SK-N-SH (cell line): ENCODE results near the gene GLRB. TPM values are rescaled to one million over a fixed set of nuclear protein-coding genes. Genes with fewer than 3 reads are reported as not detected.

ENCODE experiments used
- CTCF ChIA-PET: fragments of 300-600, 350-600 bp; formaldehyde crosslinking; extraction: SDS; loops from one replicate; lab custom pipeline; 2021; lab: Yijun Ruan, JAX
- POLR2A ChIA-PET: fragments of 350-600 bp; sonication (Branson Sonifier 250); formaldehyde crosslinking; extraction: SDS; loops from one replicate; lab custom pipeline; 2020; ENCODE audit warnings: antibody characterized with exemption, inconsistent platforms; lab: Yijun Ruan, JAX
- DNase-seq: peaks from one replicate; pipeline ENCODE4 v3.0.0; 2012
- H2AFZ ChIP-seq: fragments of 200-600 bp; sonication (generic); 2 replicates; pipeline ENCODE4 v1.8.1; 2016; ENCODE audit warnings: antibody characterized with exemption, mild to moderate bottlenecking, low read depth
- H3F3A ChIP-seq: fragments of 200-600 bp; sonication (generic); replicated peaks from 2 replicates; pipeline ENCODE3; 2016; ENCODE audit warnings: antibody characterized with exemption, mild to moderate bottlenecking; ENCODE audit not compliant: insufficient read depth
- H3K27ac ChIP-seq, 2 experiments: fragments of 200-500 bp in 1 of 2; fragments of 200-600 bp in 1 of 2; sonication (Bioruptor generic) in 1 of 2; sonication (generic), shearing (Covaris generic) in 1 of 2; 2 replicates each; pipeline versions ENCODE4 v1.5.1 to v1.6.1; 2014 to 2016; ENCODE audit warnings: low read depth in 2 of 2, inconsistent platforms in 1 of 2, low read length in 1 of 2, mild to moderate bottlenecking in 1 of 2, mixed read lengths in 1 of 2
- H3K27me3 ChIP-seq: fragments of 200-600 bp; sonication (generic), shearing (Covaris generic); 2 replicates; pipeline ENCODE4 v1.6.1; 2016; ENCODE audit warnings: mixed run types; ENCODE audit not compliant: insufficient read depth
- H3K36me3 ChIP-seq, 2 experiments: fragments of 200-500 bp in 1 of 2; fragments of 200-600 bp in 1 of 2; sonication (Bioruptor generic) in 1 of 2; sonication (generic) in 1 of 2; replicated peaks in 1 of 2; 2 replicates each; pipeline versions ENCODE3 to v1.5.1; 2014 to 2016; ENCODE audit warnings: low read length in 1 of 2, mild to moderate bottlenecking in 1 of 2; ENCODE audit not compliant: insufficient read depth in 2 of 2, control insufficient read depth in 1 of 2
- H3K4me1 ChIP-seq, 2 experiments: fragments of 200-500 bp in 1 of 2; fragments of 200-600 bp in 1 of 2; sonication (Bioruptor generic) in 1 of 2; sonication (generic), shearing (Covaris generic) in 1 of 2; 2 replicates each; pipeline versions ENCODE4 v1.5.1 to v1.6.1; 2014 to 2016; ENCODE audit warnings: low read depth in 1 of 2, low read length in 1 of 2, mixed run types in 1 of 2; ENCODE audit not compliant: insufficient read depth in 2 of 2, control insufficient read depth in 1 of 2
- H3K4me2 ChIP-seq: fragments of 200-600 bp; sonication (generic), shearing (Covaris generic); 2 replicates; pipeline ENCODE4 v1.6.1; 2017; ENCODE audit warnings: mixed run types
- H3K4me3 ChIP-seq, 2 experiments: fragments of 200-500 bp in 1 of 2; fragments of 200-600 bp in 1 of 2; sonication (Bioruptor generic) in 1 of 2; sonication (generic), shearing (Covaris generic) in 1 of 2; 2 replicates each; pipeline versions ENCODE4 v1.5.1 to v1.8.1; 2014 to 2016; ENCODE audit warnings: low read depth in 2 of 2, inconsistent platforms in 1 of 2, low read length in 1 of 2, mild to moderate bottlenecking in 1 of 2, mixed read lengths in 1 of 2, moderate library complexity in 1 of 2
- H3K79me2 ChIP-seq: fragments of 200-600 bp; sonication (generic); 2 replicates; pipeline ENCODE4 v1.8.1; 2017; ENCODE audit warnings: mild to moderate bottlenecking; ENCODE audit not compliant: insufficient read depth
- H3K9ac ChIP-seq: fragments of 200-600 bp; sonication (generic); 2 replicates; pipeline ENCODE4 v1.6.1; 2017; ENCODE audit warnings: mixed run types
- H3K9me2 ChIP-seq: fragments of 200-600 bp; sonication (generic); 2 replicates; pipeline ENCODE4 v1.6.1; 2017; ENCODE audit warnings: mixed run types
- H3K9me3 ChIP-seq: fragments of 200-600 bp; sonication (generic); 2 replicates; pipeline ENCODE4 v1.6.1; 2017; ENCODE audit warnings: mixed run types, mild to moderate bottlenecking, moderate library complexity
- H4K20me1 ChIP-seq: fragments of 200-600 bp; sonication (generic); 2 replicates; pipeline ENCODE4 v1.6.1; 2017; ENCODE audit warnings: mild to moderate bottlenecking, mixed run types; ENCODE audit not compliant: insufficient read depth
- CHD2 ChIP-seq: fragments of 150-350 bp; IDR thresholded peaks from 2 replicates; pipeline ENCODE4 v1.6.1; 2018; ENCODE audit warnings: low read length; ENCODE audit not compliant: partially characterized antibody
- CTCF ChIP-seq: fragments of 200-600 bp; sonication (generic); IDR thresholded peaks from 2 replicates; pipeline ENCODE4 v1.6.1; 2017; ENCODE audit warnings: antibody characterized with exemption, mild to moderate bottlenecking, moderate library complexity
- ELF1 ChIP-seq: IDR thresholded peaks from 2 replicates; pipeline ENCODE4 v1.4.0; 2012
- EZH2phosphoT487 ChIP-seq: fragments of 200-600 bp; sonication (generic); IDR thresholded peaks from 2 replicates; pipeline ENCODE4 v1.6.1; 2017; ENCODE audit warnings: low read depth, mixed run types, mild to moderate bottlenecking, antibody characterized with exemption, moderate library complexity, borderline replicate concordance
- FOSL2 ChIP-seq: IDR thresholded peaks from 2 replicates; pipeline ENCODE4 v1.4.0; 2012; ENCODE audit warnings: low read depth, mild to moderate bottlenecking, moderate library complexity, borderline replicate concordance
- FOXJ3 ChIP-seq: sonication (generic); formaldehyde crosslinking; IDR thresholded peaks from 2 replicates; pipeline ENCODE4 v1.5.1; 2020; ENCODE audit warnings: mild to moderate bottlenecking, missing genetic modification reagents
- FOXM1 ChIP-seq: IDR thresholded peaks from 2 replicates; pipeline ENCODE4 v1.4.0; 2012; ENCODE audit warnings: low read depth, mild to moderate bottlenecking
- GATA2 ChIP-seq: sonication (generic); formaldehyde crosslinking; IDR thresholded peaks from 2 replicates; pipeline ENCODE4 v1.5.0; 2020; ENCODE audit warnings: mild to moderate bottlenecking, missing genetic modification reagents
- JUND ChIP-seq: IDR thresholded peaks from 2 replicates; pipeline ENCODE4 v1.4.0; 2012
- MAX ChIP-seq: IDR thresholded peaks from 2 replicates; pipeline ENCODE4 v1.4.0; 2012; ENCODE audit warnings: low read depth
- NFIC ChIP-seq: IDR thresholded peaks from 2 replicates; pipeline ENCODE4 v1.4.0; 2012; ENCODE audit warnings: borderline replicate concordance
- PBX3 ChIP-seq: IDR thresholded peaks from 2 replicates; pipeline ENCODE4; 2012
- POLR2AphosphoS5 ChIP-seq: IDR thresholded peaks from 2 replicates; pipeline ENCODE4 v1.6.1; 2012; ENCODE audit warnings: low read depth, low read length
- RCOR1 ChIP-seq: fragments of 150-350 bp; IDR thresholded peaks from 2 replicates; pipeline ENCODE4 v1.6.1; 2017; ENCODE audit warnings: antibody characterized with exemption, low read length
- RFX5 ChIP-seq: IDR thresholded peaks from 2 replicates; pipeline ENCODE4 v1.6.1; 2012; ENCODE audit warnings: mild to moderate bottlenecking, improper control_type of control experiment, low read length
- RXRA ChIP-seq: IDR thresholded peaks from 2 replicates; pipeline ENCODE4 v1.4.0; 2012; ENCODE audit warnings: low read depth, mild to moderate bottlenecking, borderline replicate concordance
- SIN3A ChIP-seq: IDR thresholded peaks from 2 replicates; pipeline ENCODE4 v1.6.1; 2012; ENCODE audit warnings: low read depth, mild to moderate bottlenecking, low read length, moderate library complexity, borderline replicate concordance
- SMC3 ChIP-seq: IDR thresholded peaks from 2 replicates; pipeline ENCODE4 v1.6.1; 2012; ENCODE audit warnings: low read depth, low read length, improper control_type of control experiment
- TAF1 ChIP-seq: IDR thresholded peaks from 2 replicates; pipeline ENCODE4 v1.6.1; 2012; ENCODE audit warnings: low read depth, mild to moderate bottlenecking, low read length, moderate library complexity, borderline replicate concordance
- TEAD4 ChIP-seq: IDR thresholded peaks from 2 replicates; pipeline ENCODE4 v1.4.0; 2012; ENCODE audit warnings: mild to moderate bottlenecking, borderline replicate concordance; ENCODE audit not compliant: insufficient read depth
- USF1 ChIP-seq: IDR thresholded peaks from 2 replicates; pipeline ENCODE4 v1.4.0; 2012; ENCODE audit warnings: low read depth, borderline replicate concordance
- USF2 ChIP-seq: fragments of 150-350 bp; IDR thresholded peaks from 2 replicates; pipeline ENCODE4 v1.6.1; 2017; ENCODE audit warnings: antibody characterized with exemption, low read length, low read depth, borderline replicate concordance
- YY1 ChIP-seq: IDR thresholded peaks from 2 replicates; pipeline ENCODE4 v1.4.0; 2012; ENCODE audit warnings: low read depth, mild to moderate bottlenecking
- ZBTB33 ChIP-seq: IDR thresholded peaks from 2 replicates; pipeline ENCODE4 v1.4.0; 2012; ENCODE audit warnings: low read depth, borderline replicate concordance
- WGBS: methylation state at CpG from one replicate; pipeline ENCODE4 v1.1.6; 2017; ENCODE audit warnings: low lambda C conversion rate; 5-methylcytosine and 5-hydroxymethylcytosine counted together
- polyA plus RNA-seq, 3 experiments: library from polyadenylated mRNA; depleted of rRNA; stranded (reverse); fragments of >200 nt; gene quantifications; 2 replicates each; pipeline ENCODE4 v1.2.3, GENCODE V29; 2012

GLRB gene
- polyA plus RNA-seq, 1 of the 3 experiments (the other 2 are of a cell fraction): 7.6 TPM

- POLR2A ChIA-PET: no interaction called here
- H3K9ac ChIP-seq: peak overlapping the region; percentile 45
- TF ChIP-seq SMC3 (no peak), TEAD4 (peak; percentile 91), USF2 (no peak), JUND (peak; percentile 81), RCOR1 (no peak), MAX (0 out of 2 replicates have a peak, but pooled peaks have one; percentile 44), CTCF (no peak), YY1 (no peak), FOXM1 (no peak; the same call in 1 of the 2 replicates), RFX5 (no peak), RXRA (peak; percentile 69), NFIC (peak; percentile 47; the same call in 1 of the 2 replicates), TAF1 (no peak), ZBTB33 (no peak), SIN3A (no peak), CHD2 (no peak), POLR2AphosphoS5 (no peak), GATA2 (no peak), FOSL2 (peak; percentile 78; the same call in 1 of the 2 replicates), FOXJ3 (CRISPR knock-in tag) (no peak), EZH2phosphoT487 (no peak), ELF1 (no peak; the same call in 1 of the 2 replicates), USF1 (no peak), PBX3 (peak; percentile 74)
These were observed 39.8 kb downstream of the GLRB start for GRCh38 chr4:157115613-157116335.

More at GRCh38 chr4:157115613-157116335, 39.8 kb downstream of the GLRB start:
- H3K79me2 ChIP-seq: no peaks in the 10 kb centered on the region
- H3K9me3 ChIP-seq: no peaks in the 10 kb centered on the region
- H3K36me3 ChIP-seq: no peaks in the 10 kb centered on the region
- H3K27ac ChIP-seq: peak overlapping the region; percentile 58 to 71; a peak in 3 of 4 replicates
- 66% methylated on average over 3 of the region's 3 CpGs for WGBS
- H3K9me2 ChIP-seq: no peaks in the 10 kb centered on the region
- CTCF ChIA-PET: no interaction called here
- H3K4me2 ChIP-seq: peak overlapping the region; percentile 39
- no peaks in the 10 kb centered on the region for H3K27me3 ChIP-seq
- peaks cover 18% of the 10 kb centered on the region for H3F3A ChIP-seq
- no peaks in the 10 kb centered on the region for H4K20me1 ChIP-seq
- peak overlapping the region; percentile 16 for H2AFZ ChIP-seq
- H3K4me3 ChIP-seq: no peak overlapping the region
- H3K4me1 ChIP-seq: peaks cover 0 to 22% of the 10 kb centered on the region in 2 experiments; a peak in 2 of 4 replicates
- no peak for DNase-seq
